HG03565 (cell line): ENCODE results near the gene SYNJ2.

Experiments
- ATAC-seq: cut with Tn5 transposase; IDR thresholded peaks from one replicate; pipeline ENCODE4 v1.9.1; 2021; ENCODE audit warnings: mild to moderate bottlenecking, moderate library complexity; ENCODE audit not compliant: unreplicated experiment

The SYNJ2 gene

GRCh38 chr6:158039178-158039557 lies 57.5 kb downstream of the SYNJ2 start:
- no peak for ATAC-seq

- ATAC-seq = no peak
These were observed 57.9 kb downstream of the SYNJ2 start for GRCh38 chr6:158039571-158040050.

GRCh38 chr6:158040051-158040803 lies 58.6 kb downstream of the SYNJ2 start:
- peak; percentile 69 for ATAC-seq

- ATAC-seq = no peak
These were observed 59.2 kb downstream of the SYNJ2 start for GRCh38 chr6:158040804-158041347.

- ATAC-seq = no peak
These were observed 59.7 kb downstream of the SYNJ2 start for GRCh38 chr6:158041370-158041769.

GRCh38 chr6:158041788-158042187 lies 60.1 kb downstream of the SYNJ2 start:
- no peak for ATAC-seq

- no peak for ATAC-seq
These were observed 60.7 kb downstream of the SYNJ2 start for GRCh38 chr6:158042245-158042798.

GRCh38 chr6:158043008-158043407 lies 61.3 kb downstream of the SYNJ2 start:
- ATAC-seq = no peak

GRCh38 chr6:158043586-158044524 lies 62.2 kb downstream of the SYNJ2 start:
- ATAC-seq = no peak

GRCh38 chr6:158044525-158044888 lies 62.8 kb downstream of the SYNJ2 start:
- ATAC-seq = no peak

- no peak for ATAC-seq
These were observed 64.8 kb downstream of the SYNJ2 start for GRCh38 chr6:158046201-158047126.

- no peak for ATAC-seq
These were observed 65.5 kb downstream of the SYNJ2 start for GRCh38 chr6:158047127-158047518.

- no peak for ATAC-seq
These were observed 66.1 kb downstream of the SYNJ2 start for GRCh38 chr6:158047563-158048323.

GRCh38 chr6:158048589-158048988 lies 66.9 kb downstream of the SYNJ2 start:
- no peak for ATAC-seq

GRCh38 chr6:158049055-158050028 lies 67.7 kb downstream of the SYNJ2 start:
- ATAC-seq = no peak

GRCh38 chr6:158050107-158050735 lies 68.6 kb downstream of the SYNJ2 start:
- ATAC-seq = no peak

GRCh38 chr6:158050955-158051354 lies 69.3 kb downstream of the SYNJ2 start:
- ATAC-seq = no peak

- ATAC-seq = no peak
These were observed 70.3 kb downstream of the SYNJ2 start for GRCh38 chr6:158051968-158052367.
